ENCODE measurements around the gene PMS1. TPM values are rescaled to one million over a fixed set of nuclear protein-coding genes. Genes with fewer than 3 reads are reported as not detected.

The PMS1 gene
- total and polyA plus RNA-seq, 2 experiments from 2014 or later: 53.7 to 64.1 TPM

DNA sequence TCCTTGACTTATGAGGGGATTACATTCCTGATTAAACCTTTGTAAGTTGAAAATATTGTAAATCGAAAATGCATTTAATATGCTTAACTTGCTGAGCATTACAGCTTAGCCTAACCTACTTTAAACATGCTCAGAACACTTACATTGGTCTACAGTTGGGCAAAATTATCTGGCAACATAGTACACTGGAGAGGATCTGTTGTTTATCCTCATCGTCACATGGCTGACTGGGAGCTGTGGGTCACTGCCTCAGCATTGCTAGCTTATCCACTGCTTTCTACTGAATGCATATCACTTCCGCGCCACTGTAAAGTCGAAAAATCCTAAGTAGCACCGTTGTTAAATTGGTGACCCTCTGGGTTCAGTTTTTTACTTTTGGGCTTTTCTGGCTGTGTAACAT, 13.7 kb downstream of the PMS1 start:
- Histone ChIP-seq H4K20me1 (replicated peaks; ENCODE audit: insufficient read depth) (0 out of 2 replicates have a peak, but pooled peaks cover 10% of the 10 kb centered on the region), H3K9me2 (ENCODE audit: insufficient read depth) (no peaks in the 10 kb centered on the region), H3K36me3 (ENCODE audit: insufficient read depth) (peaks cover 25% of the 10 kb centered on the region; the same call in 1 of the 2 replicates), H3K27ac (ENCODE audit: low read depth) (no peak overlapping the region), H3K79me2 (replicated peaks; ENCODE audit: insufficient read depth) (peaks cover 12% of the 10 kb centered on the region; the same call in 1 of the 2 replicates), H2AFZ (no peak overlapping the region), H3K27me3 (ENCODE audit: insufficient read depth) (no peaks in the 10 kb centered on the region), H3K4me3 (no peak overlapping the region), H3F3A (replicated peaks; ENCODE audit: low read depth) (no peaks in the 10 kb centered on the region), H3K4me2 (no peak overlapping the region), H3K4me1 (ENCODE audit: insufficient read depth) (no peaks in the 10 kb centered on the region)
- peaks cover 59% of the 10 kb centered on the region for H3K36me3 Mint-ChIP-seq (ENCODE audit: low read depth)
- no peaks in the 10 kb centered on the region for H3K4me1 Mint-ChIP-seq
- no peaks in the 10 kb centered on the region for H3K9me3 Mint-ChIP-seq
- no peak for ATAC-seq
- no peaks in the 10 kb centered on the region for H3K27me3 Mint-ChIP-seq (ENCODE audit: insufficient read depth, low read depth, poor library complexity)
- TF ChIP-seq STAT1 (IDR thresholded peaks at IDR 0.05; ENCODE audit: unreplicated experiment) (no peak), EZH2 (IDR thresholded peaks at IDR 0.05; ENCODE audit: low read depth, unreplicated experiment) (no peak), ZNF331 (CRISPR knock-in tag; IDR thresholded peaks at IDR 0.05; ENCODE audit: low read depth) (no peak), POLR2AphosphoS5 (IDR thresholded peaks at IDR 0.05; ENCODE audit: low read depth) (no peak), CREB1 (CRISPR knock-in tag; IDR thresholded peaks at IDR 0.05; ENCODE audit: low read depth) (no peak), NANOG (IDR thresholded peaks at IDR 0.05; ENCODE audit: borderline replicate concordance) (no peak), ZNF114 (CRISPR knock-in tag; IDR thresholded peaks at IDR 0.05) (no peak), EZH2phosphoT487 (IDR thresholded peaks at IDR 0.05; ENCODE audit: unreplicated experiment) (no peak), JUNB (IDR thresholded peaks at IDR 0.05; ENCODE audit: unreplicated experiment) (no peak)
- TF ChIP-seq, protein P1, sequence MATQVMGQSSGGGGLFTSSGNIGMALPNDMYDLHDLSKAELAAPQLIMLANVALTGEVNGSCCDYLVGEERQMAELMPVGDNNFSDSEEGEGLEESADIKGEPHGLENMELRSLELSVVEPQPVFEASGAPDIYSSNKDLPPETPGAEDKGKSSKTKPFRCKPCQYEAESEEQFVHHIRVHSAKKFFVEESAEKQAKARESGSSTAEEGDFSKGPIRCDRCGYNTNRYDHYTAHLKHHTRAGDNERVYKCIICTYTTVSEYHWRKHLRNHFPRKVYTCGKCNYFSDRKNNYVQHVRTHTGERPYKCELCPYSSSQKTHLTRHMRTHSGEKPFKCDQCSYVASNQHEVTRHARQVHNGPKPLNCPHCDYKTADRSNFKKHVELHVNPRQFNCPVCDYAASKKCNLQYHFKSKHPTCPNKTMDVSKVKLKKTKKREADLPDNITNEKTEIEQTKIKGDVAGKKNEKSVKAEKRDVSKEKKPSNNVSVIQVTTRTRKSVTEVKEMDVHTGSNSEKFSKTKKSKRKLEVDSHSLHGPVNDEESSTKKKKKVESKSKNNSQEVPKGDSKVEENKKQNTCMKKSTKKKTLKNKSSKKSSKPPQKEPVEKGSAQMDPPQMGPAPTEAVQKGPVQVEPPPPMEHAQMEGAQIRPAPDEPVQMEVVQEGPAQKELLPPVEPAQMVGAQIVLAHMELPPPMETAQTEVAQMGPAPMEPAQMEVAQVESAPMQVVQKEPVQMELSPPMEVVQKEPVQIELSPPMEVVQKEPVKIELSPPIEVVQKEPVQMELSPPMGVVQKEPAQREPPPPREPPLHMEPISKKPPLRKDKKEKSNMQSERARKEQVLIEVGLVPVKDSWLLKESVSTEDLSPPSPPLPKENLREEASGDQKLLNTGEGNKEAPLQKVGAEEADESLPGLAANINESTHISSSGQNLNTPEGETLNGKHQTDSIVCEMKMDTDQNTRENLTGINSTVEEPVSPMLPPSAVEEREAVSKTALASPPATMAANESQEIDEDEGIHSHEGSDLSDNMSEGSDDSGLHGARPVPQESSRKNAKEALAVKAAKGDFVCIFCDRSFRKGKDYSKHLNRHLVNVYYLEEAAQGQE (IDR thresholded peaks at IDR 0.05; ENCODE audit: unreplicated experiment): no peak
- TF ChIP-seq, protein P2, sequence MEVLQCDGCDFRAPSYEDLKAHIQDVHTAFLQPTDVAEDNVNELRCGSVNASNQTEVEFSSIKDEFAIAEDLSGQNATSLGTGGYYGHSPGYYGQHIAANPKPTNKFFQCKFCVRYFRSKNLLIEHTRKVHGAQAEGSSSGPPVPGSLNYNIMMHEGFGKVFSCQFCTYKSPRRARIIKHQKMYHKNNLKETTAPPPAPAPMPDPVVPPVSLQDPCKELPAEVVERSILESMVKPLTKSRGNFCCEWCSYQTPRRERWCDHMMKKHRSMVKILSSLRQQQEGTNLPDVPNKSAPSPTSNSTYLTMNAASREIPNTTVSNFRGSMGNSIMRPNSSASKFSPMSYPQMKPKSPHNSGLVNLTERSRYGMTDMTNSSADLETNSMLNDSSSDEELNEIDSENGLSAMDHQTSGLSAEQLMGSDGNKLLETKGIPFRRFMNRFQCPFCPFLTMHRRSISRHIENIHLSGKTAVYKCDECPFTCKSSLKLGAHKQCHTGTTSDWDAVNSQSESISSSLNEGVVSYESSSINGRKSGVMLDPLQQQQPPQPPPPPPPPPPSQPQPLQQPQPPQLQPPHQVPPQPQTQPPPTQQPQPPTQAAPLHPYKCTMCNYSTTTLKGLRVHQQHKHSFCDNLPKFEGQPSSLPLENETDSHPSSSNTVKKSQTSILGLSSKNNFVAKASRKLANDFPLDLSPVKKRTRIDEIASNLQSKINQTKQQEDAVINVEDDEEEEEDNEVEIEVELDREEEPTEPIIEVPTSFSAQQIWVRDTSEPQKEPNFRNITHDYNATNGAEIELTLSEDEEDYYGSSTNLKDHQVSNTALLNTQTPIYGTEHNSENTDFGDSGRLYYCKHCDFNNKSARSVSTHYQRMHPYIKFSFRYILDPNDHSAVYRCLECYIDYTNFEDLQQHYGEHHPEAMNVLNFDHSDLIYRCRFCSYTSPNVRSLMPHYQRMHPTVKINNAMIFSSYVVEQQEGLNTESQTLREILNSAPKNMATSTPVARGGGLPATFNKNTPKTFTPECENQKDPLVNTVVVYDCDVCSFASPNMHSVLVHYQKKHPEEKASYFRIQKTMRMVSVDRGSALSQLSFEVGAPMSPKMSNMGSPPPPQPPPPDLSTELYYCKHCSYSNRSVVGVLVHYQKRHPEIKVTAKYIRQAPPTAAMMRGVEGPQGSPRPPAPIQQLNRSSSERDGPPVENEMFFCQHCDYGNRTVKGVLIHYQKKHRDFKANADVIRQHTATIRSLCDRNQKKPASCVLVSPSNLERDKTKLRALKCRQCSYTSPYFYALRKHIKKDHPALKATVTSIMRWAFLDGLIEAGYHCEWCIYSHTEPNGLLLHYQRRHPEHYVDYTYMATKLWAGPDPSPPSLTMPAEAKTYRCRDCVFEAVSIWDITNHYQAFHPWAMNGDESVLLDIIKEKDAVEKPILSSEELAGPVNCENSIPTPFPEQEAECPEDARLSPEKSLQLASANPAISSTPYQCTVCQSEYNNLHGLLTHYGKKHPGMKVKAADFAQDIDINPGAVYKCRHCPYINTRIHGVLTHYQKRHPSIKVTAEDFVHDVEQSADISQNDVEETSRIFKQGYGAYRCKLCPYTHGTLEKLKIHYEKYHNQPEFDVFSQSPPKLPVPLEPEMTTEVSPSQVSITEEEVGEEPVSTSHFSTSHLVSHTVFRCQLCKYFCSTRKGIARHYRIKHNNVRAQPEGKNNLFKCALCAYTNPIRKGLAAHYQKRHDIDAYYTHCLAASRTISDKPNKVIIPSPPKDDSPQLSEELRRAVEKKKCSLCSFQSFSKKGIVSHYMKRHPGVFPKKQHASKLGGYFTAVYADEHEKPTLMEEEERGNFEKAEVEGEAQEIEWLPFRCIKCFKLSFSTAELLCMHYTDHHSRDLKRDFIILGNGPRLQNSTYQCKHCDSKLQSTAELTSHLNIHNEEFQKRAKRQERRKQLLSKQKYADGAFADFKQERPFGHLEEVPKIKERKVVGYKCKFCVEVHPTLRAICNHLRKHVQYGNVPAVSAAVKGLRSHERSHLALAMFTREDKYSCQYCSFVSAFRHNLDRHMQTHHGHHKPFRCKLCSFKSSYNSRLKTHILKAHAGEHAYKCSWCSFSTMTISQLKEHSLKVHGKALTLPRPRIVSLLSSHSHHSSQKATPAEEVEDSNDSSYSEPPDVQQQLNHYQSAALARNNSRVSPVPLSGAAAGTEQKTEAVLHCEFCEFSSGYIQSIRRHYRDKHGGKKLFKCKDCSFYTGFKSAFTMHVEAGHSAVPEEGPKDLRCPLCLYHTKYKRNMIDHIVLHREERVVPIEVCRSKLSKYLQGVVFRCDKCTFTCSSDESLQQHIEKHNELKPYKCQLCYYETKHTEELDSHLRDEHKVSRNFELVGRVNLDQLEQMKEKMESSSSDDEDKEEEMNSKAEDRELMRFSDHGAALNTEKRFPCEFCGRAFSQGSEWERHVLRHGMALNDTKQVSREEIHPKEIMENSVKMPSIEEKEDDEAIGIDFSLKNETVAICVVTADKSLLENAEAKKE (CRISPR knock-in tag; IDR thresholded peaks at IDR 0.05): no peak
- TF ChIP-seq, protein P3, sequence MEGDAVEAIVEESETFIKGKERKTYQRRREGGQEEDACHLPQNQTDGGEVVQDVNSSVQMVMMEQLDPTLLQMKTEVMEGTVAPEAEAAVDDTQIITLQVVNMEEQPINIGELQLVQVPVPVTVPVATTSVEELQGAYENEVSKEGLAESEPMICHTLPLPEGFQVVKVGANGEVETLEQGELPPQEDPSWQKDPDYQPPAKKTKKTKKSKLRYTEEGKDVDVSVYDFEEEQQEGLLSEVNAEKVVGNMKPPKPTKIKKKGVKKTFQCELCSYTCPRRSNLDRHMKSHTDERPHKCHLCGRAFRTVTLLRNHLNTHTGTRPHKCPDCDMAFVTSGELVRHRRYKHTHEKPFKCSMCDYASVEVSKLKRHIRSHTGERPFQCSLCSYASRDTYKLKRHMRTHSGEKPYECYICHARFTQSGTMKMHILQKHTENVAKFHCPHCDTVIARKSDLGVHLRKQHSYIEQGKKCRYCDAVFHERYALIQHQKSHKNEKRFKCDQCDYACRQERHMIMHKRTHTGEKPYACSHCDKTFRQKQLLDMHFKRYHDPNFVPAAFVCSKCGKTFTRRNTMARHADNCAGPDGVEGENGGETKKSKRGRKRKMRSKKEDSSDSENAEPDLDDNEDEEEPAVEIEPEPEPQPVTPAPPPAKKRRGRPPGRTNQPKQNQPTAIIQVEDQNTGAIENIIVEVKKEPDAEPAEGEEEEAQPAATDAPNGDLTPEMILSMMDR (conservative IDR thresholded peaks at IDR 0.05; ENCODE audit: low read depth in 2 of 2): no peak
- TF ChIP-seq, protein P4, sequence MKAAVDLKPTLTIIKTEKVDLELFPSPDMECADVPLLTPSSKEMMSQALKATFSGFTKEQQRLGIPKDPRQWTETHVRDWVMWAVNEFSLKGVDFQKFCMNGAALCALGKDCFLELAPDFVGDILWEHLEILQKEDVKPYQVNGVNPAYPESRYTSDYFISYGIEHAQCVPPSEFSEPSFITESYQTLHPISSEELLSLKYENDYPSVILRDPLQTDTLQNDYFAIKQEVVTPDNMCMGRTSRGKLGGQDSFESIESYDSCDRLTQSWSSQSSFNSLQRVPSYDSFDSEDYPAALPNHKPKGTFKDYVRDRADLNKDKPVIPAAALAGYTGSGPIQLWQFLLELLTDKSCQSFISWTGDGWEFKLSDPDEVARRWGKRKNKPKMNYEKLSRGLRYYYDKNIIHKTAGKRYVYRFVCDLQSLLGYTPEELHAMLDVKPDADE (IDR thresholded peaks at IDR 0.05): no peak
- no peak overlapping the region for H3K4me3 Mint-ChIP-seq
- H3K27ac Mint-ChIP-seq: no peak overlapping the region
- DNase-seq (ENCODE audit: low spot score): no peak
